NAMALWA (cell line): ENCODE measurements around the gene TNXB.
"Not testable (repeated sequence)": the region's sequence is repeated elsewhere in the genome, so short reads cannot be mapped to it uniquely, and the experiment has no call there.

Experiments used
- DNase-seq: peaks from one replicate; pipeline ENCODE4 v3.0.0-alpha.2; 2015; ENCODE audit warnings: low spot score

The TNXB gene

GRCh38 chr6:32083812-32084768, 25.0 kb downstream of the TNXB start:
- DNase-seq: no peak

- no peak for DNase-seq
Measured at GRCh38 chr6:32082935-32083334, 26.2 kb downstream of the TNXB start.

GRCh38 chr6:32082478-32082877, 26.7 kb downstream of the TNXB start:
- DNase-seq: no peak

GRCh38 chr6:32081168-32081990, 27.8 kb downstream of the TNXB start:
- no peak for DNase-seq

- DNase-seq: no peak
Measured at GRCh38 chr6:32079566-32080290, 29.4 kb downstream of the TNXB start.

GRCh38 chr6:32076321-32076809, 32.8 kb downstream of the TNXB start:
- no peak for DNase-seq

GRCh38 chr6:32075781-32076180, 33.4 kb downstream of the TNXB start:
- DNase-seq: no peak

- DNase-seq: no peak
Measured at GRCh38 chr6:32074996-32075532, 34.1 kb downstream of the TNXB start.

GRCh38 chr6:32073613-32074012, 35.5 kb downstream of the TNXB start:
- no peak for DNase-seq

GRCh38 chr6:32073101-32073500, 36.0 kb downstream of the TNXB start:
- no peak for DNase-seq

- DNase-seq: no peak
Measured at GRCh38 chr6:32070814-32071543, 38.2 kb downstream of the TNXB start.

GRCh38 chr6:32069878-32070515, 39.1 kb downstream of the TNXB start:
- DNase-seq: no peak

GRCh38 chr6:32069460-32069859, 39.7 kb downstream of the TNXB start:
- DNase-seq: no peak

GRCh38 chr6:32068867-32069266, 40.3 kb downstream of the TNXB start:
- no peak for DNase-seq

- not testable (repeated sequence) for DNase-seq
Measured at GRCh38 chr6:32068315-32068714, 40.8 kb downstream of the TNXB start.

- not testable (repeated sequence) for DNase-seq
Measured at GRCh38 chr6:32067521-32067920, 41.6 kb downstream of the TNXB start.

- no peak for DNase-seq
Measured at GRCh38 chr6:32064706-32065105, 44.4 kb downstream of the TNXB start.

GRCh38 chr6:32060966-32061655, 48.0 kb downstream of the TNXB start:
- no peak for DNase-seq

GRCh38 chr6:32058511-32058963, 50.6 kb downstream of the TNXB start:
- DNase-seq: no peak

GRCh38 chr6:32057966-32058365, 51.2 kb downstream of the TNXB start:
- DNase-seq: no peak
